ENCODE data around the gene C17orf114.

Gene C17orf114

DNA sequence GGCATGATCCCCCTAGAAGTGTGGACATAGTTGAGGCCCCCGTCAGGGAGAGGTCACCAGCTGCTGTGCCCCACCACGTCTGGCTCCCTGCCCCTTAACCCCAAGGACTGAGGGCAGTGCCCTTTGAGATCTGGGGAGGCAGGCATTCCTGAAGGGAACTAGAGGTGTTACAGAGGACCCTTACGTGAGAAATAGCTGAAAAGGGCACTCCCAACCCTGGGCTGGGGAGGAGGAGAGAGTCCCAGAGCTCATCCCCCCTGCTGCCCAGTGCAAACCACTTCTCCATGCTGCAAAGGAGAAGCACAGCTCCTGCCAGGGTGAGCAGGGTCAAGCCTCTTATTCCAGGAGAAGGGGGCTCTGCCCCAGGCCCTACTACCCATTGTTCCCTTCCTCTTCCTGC lies 20.7 kb upstream of the C17orf114 start:
- no peak for DNase-seq

DNA sequence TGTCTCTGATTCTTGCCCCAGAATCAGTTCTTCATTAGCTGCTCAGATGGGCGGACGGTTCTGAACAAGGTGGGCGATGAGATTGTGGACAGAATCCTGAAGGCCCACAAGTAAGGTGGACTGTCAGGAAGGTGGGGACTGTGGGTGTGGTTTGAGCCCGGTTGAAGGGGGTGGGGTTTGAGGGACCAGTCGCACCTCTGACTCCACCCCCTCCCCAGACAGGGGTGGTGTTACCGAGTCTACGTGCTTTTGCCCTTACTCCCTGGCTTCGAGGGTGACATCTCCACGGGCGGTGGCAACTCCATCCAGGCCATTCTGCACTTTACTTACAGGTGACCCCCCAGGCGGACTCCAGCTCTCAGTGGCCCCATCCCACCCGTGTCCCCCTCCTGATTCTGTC lies 16.1 kb upstream of the C17orf114 start:
- no peak for DNase-seq

DNA sequence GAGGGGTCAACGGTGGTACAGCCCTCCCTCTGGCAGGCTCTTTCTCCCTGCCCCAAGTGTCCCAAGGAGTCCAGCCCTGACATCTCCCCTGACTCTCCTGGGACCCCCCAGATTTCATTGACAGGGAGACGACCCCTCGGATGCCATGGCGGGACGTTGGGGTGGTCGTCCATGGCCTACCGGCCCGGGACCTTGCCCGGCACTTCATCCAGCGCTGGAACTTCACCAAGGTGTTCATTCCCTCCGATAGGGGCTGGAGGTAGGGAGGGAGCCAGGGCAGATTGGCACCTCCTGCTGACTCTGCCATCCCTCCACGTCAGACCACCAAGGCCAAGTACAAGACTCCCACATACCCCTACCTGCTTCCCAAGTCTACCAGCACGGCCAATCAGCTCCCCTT lies 14.7 kb upstream of the C17orf114 start:
- DNase-seq: no peak

GRCh38 chr17:4815043-4815675 lies 13.0 kb upstream of the C17orf114 start:
- DNase-seq: no peak

DNA sequence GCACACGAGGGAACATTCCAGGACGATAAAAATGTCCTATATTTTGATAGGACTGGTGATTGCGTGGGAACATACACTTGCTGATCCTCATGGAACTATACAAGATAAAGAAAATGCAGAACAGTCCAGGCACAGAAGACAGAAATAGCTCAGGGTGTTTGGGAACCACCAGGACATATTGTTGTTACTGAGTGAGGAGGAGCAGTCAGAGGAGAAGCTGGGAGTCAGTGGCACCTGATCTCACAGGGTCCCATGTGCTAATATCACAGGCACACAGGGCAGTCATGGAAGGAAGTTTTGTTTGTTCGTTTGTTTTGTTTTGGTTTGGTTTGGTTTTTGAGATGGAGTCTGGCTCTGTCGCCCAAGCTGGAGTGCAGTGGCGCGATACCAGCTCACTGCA lies 10.6 kb upstream of the C17orf114 start:
- DNase-seq: no peak

- no peak for DNase-seq
Measured at GRCh38 chr17:4811471-4811870, 9.3 kb upstream of the C17orf114 start.

DNA sequence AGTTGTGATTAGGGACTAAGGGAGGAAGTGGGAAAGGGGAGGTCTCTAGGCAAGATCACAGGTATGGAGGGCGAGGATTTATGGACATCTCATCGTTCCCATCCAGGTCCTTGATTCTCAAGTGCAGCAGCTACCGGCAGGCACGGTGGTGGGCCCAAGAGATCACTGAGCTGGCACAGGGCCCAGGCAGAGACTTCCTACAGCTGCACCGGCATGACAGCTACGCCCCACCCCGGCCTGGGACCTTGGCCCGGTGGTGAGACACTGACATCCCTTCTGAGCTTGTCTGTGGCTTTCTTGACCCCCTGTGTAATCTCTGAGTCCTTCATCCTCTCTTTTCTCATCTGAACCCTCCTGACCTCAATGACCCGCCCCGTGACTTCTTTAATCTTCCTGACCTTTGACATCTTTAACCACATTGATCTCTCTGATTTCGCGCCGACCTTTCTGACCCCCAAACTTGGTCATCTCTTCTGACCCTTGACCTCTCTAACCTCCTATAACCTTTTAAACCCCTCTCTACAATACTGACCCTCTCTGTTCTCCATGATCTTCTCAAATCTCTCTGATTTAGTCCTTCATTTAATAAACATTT lies 8.7 kb upstream of the C17orf114 start:
- DNase-seq: no peak

DNA sequence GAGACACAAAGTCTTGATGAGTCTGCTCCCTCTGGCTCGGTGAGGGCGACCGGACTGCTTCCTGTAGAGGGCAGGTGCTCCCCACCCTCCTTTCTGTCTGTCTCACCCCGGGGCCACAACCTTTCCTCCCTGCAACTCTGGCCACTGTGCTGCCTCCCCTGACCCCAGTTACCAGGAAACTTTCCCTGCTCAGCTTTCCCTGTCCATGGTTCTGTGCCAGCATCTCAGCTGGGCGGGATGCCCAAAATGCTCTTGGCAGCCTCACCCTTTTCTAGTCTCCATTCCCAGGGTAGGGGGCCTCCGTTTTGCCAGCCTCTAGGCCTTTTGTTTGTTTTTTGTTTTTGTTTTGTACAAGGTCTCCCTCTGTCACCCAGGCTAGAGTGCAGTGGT lies 6.2 kb upstream of the C17orf114 start:
- no peak for DNase-seq

- no peak for DNase-seq
Measured at GRCh38 chr17:4807605-4808377, 5.7 kb upstream of the C17orf114 start.

DNA sequence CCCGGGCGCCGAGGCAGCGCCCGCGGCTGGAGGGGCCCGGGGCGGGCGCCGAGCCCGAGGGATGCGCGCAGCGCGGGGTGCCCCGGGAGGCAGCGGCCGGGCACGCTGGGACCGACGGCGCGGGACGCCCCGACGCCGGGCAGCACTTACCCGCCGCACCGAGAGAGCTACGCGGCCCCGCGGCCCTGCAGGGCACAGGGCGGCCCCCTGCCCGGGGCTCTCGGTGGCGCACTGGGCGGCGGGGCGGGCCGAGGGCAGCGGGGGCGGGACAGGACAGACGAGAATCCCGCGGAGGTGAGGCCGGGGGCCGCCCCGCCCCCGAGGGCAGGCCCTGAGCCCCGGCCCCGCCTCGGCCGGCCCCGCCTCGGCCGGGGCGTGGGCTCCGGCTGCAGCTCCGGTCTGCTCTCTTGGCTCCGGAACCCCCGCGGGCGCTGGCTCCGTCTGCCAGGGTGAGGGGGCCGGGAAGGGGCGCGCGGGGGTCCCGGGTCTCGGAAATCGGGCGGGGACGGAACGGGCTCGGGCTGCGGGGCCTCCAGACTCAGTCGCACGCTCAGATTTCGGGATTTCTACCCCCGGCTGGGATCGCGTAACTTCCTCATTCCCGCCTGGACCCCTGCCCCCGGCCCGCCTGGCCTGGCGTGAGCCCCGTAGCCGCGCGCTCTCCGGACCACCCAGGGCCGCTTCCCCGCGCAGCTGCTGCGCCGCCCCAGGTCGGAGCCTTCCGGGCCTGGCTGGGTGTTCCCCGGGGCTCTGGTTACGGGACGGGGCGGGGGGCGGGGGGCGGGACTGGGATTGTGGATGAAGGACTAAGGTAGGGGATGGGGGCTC lies 4.9 kb upstream of the C17orf114 start, which contains the start of gene PLD2:
Gene PLD2, plus strand, starts transcription at position 376 of the 828 bp plus-strand sequence. CDS start 621 bp downstream, outside the sequence.
- DNase-seq: peak; percentile 86

DNA sequence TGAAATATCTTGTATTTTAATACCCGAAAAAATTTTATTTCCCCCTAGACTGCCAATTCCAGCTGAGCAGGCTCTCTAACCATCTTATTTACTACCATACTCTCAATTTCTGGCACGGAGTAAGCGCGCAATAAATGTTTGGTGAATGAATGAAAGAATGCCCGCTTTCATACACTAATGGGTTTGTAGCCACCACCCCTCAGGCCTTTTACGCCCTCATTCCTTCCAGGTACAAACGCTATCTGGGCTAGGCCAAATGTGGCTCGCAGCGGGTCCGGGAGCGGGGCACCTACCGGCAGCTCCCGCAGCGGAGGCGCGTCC lies 4.3 kb upstream of the C17orf114 start:
- no peak for DNase-seq

GRCh38 chr17:4800462-4801196 lies 1.5 kb downstream of the C17orf114 start:
- no peak for DNase-seq

GRCh38 chr17:4796552-4796920 lies 5.6 kb downstream of the C17orf114 start:
- DNase-seq: no peak

- no peak for DNase-seq
Measured at GRCh38 chr17:4795168-4795567, 7.0 kb downstream of the C17orf114 start.

DNA sequence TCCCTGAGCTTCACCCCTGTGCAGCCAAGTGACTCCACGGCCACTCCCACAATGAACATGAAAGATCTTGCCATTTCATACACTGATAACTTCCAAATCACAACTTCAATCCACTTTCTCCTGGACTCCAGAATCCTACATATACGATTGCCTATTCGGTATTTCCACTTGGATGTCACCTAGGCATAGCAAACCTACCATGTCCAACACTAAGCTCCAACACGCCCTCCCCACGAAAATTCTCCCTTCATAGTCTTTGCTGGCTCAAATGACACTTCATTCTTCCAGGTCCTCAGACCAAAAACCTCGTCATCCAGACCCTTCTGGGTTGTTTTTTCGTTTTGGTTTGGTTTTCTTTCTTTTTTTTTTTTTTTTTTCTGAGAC lies 11.4 kb downstream of the C17orf114 start:
- DNase-seq: no peak

DNA sequence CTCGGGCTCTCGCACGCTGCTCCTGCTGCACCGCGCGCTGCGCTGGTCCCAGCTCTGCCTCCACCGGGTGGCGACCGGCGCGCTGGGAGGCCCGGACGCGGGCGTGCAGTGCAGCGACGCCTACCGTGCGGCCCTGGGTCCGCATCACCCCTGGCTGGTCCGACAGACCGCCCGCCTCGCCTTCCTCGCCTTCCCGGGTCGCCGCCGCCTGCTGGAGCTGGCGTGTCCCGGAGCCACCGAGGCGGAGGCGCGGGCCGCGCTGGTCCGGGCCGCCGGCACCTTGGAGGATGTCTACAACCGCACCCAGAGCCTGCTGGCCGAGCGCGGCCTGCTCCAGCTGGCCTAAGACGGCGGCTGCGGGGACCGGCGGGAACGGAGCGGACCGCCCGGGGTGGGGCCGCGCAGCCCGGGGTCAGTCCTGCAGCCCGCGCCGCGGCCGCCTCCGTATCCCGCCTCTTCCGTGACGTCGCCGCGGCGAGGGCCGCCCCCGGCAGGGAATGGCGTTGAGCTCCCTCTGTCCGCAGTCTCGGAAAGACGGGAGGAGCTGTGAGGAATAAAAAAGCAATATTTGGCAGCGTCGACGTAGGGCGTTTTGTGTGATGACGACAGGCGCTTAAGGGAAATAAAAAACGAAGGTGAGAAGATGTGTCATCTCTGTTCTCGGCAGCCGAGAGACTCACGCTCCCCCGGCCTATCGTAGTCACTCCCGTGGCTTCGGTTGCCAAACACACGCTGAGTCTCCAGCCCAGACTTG lies 12.0 kb downstream of the C17orf114 start:
- peak; percentile 80 for DNase-seq

DNA sequence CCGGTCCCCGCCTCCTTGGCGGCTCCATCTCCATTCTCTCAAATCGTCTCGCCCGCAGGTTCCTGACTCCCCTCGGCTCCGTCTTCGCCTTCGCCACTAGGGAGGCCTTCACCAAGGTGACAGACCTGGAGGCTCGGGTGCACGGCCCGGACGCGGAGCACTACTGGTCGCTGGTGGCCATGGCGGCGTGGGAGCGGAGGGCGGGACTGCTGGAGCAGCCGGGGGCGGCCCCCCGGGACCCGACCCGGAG lies 12.5 kb downstream of the C17orf114 start:
- no peak for DNase-seq

DNA sequence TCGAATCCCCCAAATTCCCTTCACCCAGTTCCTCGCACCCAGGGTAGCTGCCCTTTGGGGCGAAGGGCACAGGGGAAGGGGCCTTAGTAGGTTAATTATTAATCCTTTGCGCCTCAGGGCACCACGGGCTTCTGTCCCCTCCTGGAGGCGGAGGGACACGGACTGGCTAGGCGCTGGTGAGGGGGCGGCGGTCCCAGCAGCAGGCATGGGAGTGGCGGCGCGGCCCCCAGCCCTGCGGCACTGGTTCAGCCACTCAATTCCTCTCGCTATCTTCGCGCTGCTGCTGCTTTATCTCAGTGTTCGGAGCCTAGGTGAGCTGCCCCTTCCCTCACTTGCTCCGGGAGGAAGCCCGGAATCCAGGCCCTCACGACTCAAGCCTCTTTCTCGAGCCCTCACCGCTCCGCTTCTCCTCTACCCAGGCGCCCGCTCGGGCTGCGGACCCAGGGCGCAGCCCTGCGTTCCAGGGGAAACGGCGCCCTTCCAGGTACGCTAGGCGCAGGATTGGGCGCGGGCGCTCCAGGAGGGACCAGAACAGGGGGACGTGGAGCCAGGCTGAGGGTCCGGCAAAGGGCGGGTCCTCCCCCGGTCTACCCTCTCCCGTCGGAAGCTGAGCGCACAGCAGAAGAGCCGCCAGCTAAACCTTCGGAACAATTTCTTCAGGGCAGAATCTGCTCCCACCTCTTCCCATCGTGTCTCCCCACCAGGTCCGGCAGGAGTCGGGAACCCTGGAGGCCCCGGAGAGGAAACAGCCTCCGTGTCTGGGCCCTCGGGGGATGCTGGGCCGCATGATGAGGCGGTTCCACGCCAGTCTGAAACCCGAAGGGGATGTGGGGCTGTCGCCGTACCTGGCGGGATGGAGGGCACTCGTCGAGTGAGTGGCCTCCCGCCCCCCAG lies 13.1 kb downstream of the C17orf114 start, which contains the start of gene GLTPD2:
Gene GLTPD2, plus strand, starts transcription at position 158 of the 894 bp plus-strand sequence. Its CDS starts 48 bp downstream, at position 206.
- no peak for DNase-seq

DNA sequence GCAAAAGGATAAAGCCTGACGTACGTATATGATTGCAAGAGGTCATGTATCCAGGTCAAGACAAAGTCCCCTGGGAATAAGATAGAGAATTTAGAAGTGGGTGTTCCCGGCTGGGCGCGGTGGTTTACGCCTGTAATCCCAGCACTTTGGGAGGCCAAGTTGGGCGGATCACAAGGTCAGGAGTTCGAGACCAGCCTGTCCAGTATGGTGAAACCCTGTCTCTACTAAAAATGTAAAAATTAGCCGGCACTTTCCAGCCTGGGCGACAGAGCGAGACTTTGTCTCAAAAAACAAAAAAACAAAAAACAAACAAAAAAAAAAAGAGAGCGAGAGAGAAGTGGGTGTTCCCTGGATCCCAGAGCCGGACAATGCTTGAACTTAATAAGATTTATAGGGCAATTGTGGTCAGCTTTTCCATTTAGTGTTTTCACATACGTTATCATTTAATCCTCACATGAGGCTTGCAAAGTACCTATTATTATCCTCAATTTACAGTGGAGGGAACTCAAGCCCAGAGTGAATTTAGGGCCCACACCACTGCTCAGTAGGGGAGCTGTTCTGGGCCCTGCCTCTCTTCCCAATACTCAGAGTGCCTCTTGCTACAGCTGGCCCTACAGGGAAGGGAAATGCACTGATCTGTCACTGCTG lies 13.8 kb downstream of the C17orf114 start:
- DNase-seq: no peak

- no peak for DNase-seq
Measured at GRCh38 chr17:4786516-4786915, 15.6 kb downstream of the C17orf114 start.

DNA sequence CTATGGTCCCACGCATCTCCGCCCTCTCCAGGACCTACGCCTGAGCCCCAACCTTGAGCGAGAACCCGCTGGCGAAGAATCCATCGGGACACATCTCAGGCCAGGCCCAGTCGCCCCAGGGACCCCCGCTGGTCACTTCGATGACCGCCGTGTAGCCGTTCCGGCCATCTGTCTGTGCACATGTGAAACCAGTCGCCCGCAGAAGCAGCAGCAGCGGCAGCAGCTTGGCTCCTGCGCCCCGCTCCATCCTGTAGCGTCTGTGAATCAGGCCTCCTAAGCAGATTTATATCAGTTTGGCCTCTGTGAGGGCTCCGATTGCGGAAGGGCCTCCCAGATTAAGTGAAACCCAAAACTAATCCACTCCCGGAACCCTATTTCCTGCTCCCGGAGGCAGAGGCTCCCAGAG lies 16.0 kb downstream of the C17orf114 start, which contains the start of gene VMO1:
Gene VMO1, minus strand, starts transcription at position 259 of the 406 bp plus-strand sequence. Its CDS starts 12 bp downstream, at position 247.
- DNase-seq: no peak

All from CD4-positive, alpha-beta T cell treated with Interferon gamma for 1 hour (primary cell).